A549 (cell line): ENCODE measurements around the gene SOCS7.

Experiments
- CTCF ChIP-seq: fragments of >200 bp; sonication (Bioruptor Twin); formaldehyde crosslinking; IDR thresholded peaks from 3 replicates; pipeline ENCODE4 v1.5.1; 2016
- FOSB ChIP-seq: fragments of 250-450 bp; sonication (Bioruptor Pico); IDR thresholded peaks from 2 replicates; pipeline ENCODE4 v1.5.0; 2020; ENCODE audit warnings: mild to moderate bottlenecking, moderate library complexity
- HDAC2 ChIP-seq: fragments of 200-600 bp; sonication (generic); IDR thresholded peaks from 2 replicates; pipeline ENCODE4 v1.6.1; 2016
- RAD21 ChIP-seq, 2 experiments: fragments of >200 bp in 1 of 2; sonication (Bioruptor Twin) in 1 of 2; formaldehyde crosslinking in 1 of 2; IDR thresholded peaks in 1 of 2; conservative IDR thresholded peaks in 1 of 2; 2 replicates in 1 of 2; 3 replicates in 1 of 2; pipeline ENCODE4 v1.6.1; 2012 to 2018; ENCODE audit warnings: inconsistent platforms in 1 of 2

DNA sequence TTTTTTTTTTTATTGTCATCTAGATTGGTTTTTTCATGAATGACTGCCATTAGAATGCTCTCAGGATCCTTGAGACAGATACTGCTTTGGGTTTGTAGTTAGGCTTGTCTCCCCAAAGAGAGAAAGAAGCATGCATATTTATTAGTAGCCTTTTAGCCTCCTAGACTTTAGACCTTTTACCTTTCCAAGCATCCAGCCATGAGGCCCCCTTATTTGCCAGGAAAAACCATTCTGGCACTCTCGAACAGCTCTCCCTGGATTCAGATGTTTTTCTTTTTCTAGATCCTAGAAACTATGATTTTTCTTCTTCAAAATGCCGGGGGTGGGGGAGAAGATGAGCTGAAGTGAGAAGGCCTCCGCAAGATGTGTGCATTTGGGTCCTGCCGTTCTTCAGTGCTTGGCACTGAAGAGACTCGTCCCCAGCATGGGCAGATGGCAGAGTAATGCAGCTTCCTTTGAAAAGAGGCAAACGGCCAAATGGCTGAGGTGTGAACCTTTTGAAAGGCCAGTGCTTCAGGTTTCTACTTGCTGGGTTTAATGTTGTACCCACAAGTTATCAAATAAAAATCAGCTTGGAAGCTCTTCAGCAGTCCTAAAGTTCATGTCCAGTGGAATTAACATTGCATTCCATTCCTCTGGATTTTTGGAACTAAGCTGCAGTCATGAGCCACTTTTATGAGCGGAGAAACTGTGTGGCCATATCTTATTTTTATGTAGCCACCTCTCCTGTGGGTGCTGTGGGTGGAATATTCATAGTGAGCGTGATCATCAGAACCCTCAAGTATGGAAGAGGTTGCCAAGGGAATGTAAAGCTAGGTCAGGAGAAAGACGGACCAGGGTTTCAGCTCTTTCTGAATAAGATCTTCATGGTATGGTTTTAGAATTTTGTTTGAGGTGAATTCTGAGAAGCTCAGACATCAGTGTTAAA lies 7.2 kb downstream of the SOCS7 start:
- TF ChIP-seq CTCF (no peak), RAD21 (conservative IDR thresholded peaks at IDR 0.05 in 1 of 2, IDR thresholded peaks at IDR 0.05 in 1 of 2) (no peak), HDAC2 (no peak), FOSB (CRISPR knock-in tag) (no peak)
